ENCODE results near the gene RAPGEF5.

DNA sequence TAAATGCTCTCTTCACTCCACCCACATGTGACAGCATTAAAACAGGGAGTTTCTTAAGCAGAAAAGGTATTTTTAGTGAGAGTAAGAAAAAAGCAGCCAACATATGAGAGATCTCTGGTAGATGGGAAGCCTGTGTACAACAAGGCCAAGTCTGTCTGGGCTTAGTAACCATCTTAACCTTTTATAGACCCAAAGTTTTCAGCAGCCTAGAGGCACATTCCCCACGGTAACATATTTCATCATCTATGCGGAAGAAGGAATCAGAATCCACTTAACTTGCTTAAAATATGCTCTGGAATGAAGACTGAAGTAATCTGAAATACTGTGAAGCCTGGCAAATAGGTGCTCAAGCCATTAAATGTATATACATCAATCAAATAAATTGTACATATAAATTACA, 127.8 kb downstream of the RAPGEF5 start:
- TF ChIP-seq, protein P1, sequence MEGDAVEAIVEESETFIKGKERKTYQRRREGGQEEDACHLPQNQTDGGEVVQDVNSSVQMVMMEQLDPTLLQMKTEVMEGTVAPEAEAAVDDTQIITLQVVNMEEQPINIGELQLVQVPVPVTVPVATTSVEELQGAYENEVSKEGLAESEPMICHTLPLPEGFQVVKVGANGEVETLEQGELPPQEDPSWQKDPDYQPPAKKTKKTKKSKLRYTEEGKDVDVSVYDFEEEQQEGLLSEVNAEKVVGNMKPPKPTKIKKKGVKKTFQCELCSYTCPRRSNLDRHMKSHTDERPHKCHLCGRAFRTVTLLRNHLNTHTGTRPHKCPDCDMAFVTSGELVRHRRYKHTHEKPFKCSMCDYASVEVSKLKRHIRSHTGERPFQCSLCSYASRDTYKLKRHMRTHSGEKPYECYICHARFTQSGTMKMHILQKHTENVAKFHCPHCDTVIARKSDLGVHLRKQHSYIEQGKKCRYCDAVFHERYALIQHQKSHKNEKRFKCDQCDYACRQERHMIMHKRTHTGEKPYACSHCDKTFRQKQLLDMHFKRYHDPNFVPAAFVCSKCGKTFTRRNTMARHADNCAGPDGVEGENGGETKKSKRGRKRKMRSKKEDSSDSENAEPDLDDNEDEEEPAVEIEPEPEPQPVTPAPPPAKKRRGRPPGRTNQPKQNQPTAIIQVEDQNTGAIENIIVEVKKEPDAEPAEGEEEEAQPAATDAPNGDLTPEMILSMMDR (IDR thresholded peaks at IDR 0.05), result no peak
- TF ChIP-seq POLR2A (IDR thresholded peaks at IDR 0.05; ENCODE audit: low read depth) (no peak), POLR2AphosphoS5 (IDR thresholded peaks at IDR 0.05) (no peak)

All from esophagus muscularis mucosa (tissue), 3 donors.